Stimulated activated CD4-positive, alpha-beta T cell treated with anti-CD3 and anti-CD28 coated beads, Interleukin-4, amount 100 ng/mL, for 1 hour (primary cell): ENCODE measurements around the gene FLRT2.

ENCODE experiments used
- DNase-seq: peaks from one replicate; pipeline ENCODE4 v3.0.0-alpha.2; 2020

FLRT2 gene

DNA sequence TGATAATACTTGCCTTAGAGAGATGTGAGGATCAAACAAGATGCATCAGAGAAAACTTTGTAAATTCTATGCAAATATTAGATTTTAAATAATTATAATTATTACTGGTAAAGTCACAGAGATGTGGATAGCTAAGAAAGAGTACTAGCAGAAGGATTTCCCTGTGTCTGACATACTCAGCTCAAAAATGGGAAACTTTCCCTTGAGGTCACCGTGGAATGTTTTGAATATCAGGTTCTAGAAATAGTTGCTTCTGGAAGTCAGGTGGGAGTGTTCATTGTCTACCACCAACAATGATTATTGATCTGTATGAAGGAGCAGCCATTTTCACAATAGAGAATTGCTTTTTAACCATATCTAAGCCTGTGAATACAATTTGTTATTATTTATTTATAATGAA lies 71.7 kb downstream of the FLRT2 start:
- DNase-seq, result no peak

DNA sequence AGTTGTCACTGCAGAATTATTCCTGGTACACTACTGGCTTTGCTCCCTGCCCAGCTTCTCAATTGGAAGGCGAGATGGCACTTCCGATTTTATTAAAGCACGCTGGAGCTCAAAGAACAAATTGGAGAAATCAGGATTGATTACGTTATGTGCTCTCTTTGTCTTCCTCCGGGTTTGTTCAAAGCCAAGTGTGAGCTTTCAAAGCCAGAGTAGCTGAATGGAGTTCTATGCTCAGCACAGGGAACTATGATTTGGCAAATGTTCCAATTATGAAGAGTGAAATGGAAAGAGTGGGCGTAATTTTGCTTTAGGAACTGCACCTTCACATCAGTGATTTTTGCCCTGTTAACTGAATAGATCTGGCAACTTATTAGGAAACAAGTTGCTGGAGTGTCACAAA lies 72.4 kb downstream of the FLRT2 start:
- no peak for DNase-seq

DNA sequence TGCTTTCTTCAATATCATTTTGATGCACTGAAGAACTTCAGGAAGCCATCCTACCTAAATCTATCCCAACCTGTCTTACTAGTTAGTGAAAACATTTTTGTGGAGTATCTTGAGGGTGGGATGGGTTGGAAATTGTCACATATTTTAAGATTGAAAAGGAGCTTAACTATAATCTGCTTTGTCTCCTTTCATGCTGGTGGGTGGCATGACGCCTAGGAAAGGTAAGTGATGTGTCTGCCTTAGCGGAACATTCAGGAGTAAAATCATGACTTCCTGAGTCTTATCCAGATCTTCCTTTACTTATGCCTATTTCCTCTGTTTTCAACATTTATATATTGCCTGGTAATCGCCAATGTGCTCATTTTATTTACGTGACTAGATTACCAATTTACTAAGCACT lies 74.1 kb downstream of the FLRT2 start:
- DNase-seq, result no peak

DNA sequence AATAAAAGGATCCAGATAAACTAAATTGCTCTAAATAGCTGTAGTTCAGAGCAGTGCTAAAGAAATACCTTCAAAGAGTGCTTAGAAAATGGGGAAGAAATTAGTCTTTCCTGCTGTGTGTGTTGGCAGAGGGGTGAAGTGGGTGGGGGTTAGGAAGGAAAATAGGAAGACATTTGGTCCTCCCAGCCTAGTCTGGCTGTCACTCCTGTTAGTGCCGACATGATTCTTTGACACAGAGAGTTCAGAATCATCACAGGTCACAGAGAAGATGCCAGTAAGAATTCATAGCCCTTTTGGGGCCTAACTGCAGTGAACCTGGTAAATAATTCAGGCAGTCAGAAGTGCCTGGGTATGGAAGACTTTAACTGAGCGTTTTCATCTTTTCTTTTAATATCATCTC lies 74.8 kb downstream of the FLRT2 start:
- no peak for DNase-seq

DNA sequence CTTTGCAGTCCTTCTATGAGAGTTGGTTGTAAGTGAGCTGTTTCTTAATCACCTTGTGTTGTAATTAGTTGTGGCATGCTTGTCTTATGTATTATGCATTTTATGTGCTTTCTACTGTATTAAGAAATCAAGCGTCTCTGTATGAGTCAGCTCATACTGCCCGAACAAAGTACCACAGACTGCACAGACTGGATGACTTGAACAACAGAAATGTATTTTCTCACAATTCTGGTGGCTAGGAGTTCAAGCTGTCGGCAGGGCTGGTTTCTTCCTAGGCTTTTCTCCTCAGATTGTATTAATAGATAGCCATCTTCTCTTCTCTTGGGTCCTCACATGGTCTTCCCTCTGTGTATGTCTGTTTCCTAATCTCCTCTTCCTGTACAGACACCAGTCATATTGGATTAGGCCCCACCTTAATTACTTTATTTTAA lies 77.7 kb downstream of the FLRT2 start:
- no peak for DNase-seq

GRCh38 chr14:85613496-85613895 lies 83.6 kb downstream of the FLRT2 start:
- no peak for DNase-seq

DNA sequence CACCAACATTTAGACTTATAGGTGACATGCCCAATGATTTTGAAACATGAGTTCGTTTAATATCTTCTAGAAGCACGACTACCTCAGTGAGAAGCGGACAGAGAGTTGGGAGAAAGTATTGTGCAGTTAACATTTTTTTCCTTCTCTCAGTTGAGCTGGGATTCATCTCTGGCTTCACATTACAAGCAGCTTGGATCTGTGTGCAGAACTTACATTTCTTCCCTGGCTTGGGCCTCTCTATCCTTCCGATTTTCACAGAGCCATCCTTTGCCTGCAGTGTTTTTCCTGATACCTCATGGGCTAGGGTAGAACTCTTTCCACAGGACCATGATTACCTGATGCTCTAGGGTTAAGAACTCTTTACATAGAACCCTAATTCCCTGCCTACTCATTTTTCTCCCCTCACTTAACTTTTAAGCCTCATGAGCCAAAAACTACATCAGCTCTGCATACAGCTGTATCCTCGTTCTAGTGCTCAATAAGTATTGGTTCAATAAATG lies 86.5 kb downstream of the FLRT2 start:
- DNase-seq, result no peak

DNA sequence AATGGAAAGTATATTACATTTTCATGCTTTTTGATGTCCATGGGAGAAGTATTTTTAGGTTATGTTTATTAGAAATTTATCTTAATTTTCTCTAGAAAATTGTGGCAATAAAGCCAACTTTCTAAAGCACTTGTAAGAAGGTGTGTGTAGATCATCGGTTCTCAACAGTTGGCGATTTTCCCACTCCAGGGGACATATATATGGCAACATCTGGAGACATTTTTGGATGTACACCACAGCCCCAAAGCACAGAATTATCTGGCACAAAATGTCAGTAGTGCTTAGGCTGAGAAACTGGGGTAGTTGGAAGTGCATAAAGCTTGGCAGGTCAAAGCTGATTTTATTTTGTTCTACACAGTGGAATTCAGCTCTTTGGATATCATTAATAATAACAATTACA lies 86.9 kb downstream of the FLRT2 start:
- DNase-seq, result no peak

DNA sequence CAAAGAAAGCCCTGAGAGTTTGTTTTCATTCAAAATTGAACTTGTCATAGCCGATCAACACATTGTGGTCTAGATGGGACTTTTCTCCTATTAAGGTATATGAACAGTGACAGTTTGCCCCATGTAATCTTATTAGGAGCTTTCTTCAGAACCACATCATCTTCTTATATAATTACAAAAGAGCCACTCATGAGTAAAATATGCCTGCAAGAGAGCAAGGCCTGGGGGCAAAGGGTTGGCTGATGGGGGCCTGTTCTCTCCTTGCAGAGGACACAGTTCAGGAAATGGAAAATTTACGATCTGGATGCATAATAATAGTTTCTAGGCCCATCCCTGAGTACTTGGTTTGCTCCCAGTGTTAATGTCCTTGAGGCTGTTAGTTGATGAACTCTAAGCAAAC lies 87.8 kb downstream of the FLRT2 start:
- no peak for DNase-seq

GRCh38 chr14:85618390-85618789 lies 88.4 kb downstream of the FLRT2 start:
- DNase-seq, result no peak

DNA sequence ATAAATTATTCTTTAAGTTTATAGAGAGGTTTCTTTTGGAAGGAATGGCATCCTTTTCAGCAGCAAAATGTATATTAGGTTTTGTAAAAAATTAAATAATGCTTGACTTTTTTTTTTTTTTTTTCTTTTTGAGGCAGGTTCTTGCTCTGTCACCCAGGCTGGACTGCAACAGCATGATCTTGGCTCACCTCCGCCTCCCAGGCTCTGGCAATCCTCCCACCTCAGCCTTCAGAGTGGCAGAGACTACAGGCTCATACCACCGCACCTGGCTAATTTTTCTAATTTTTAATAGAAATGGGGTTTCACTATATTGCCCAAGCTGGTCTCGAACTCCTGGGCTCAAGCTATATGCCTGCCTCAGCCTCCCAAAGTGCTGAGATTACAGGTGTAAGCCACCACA lies 89.0 kb downstream of the FLRT2 start:
- DNase-seq, result no peak

DNA sequence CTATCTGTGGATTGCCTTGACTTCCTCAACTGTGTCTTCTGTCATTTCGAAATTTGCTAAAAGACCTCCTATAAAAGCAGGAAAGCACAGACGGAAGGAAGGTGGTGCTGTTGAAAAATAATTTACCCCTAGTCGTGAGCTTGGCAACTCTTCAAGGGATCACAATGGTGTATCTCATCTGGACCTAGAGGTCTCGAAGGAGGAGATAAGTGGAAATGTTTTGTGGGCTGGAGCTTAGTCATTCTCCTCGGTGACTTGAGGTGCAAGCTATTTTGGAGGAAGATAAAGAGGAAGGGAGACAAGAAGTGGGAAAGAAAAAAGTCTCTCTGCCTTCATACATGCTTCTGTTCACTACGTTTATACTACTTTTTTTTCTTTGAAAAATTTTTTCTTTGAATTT lies 89.9 kb downstream of the FLRT2 start:
- DNase-seq, result no peak

- no peak for DNase-seq
Measured at GRCh38 chr14:85620947-85621346, 91.0 kb downstream of the FLRT2 start.

GRCh38 chr14:85622106-85622505 lies 92.2 kb downstream of the FLRT2 start:
- no peak for DNase-seq

GRCh38 chr14:85622986-85623685 lies 93.2 kb downstream of the FLRT2 start:
- no peak for DNase-seq

GRCh38 chr14:85625925-85626585 lies 96.1 kb downstream of the FLRT2 start:
- no peak for DNase-seq

- no peak for DNase-seq
Measured at GRCh38 chr14:85634205-85634604, 104.3 kb downstream of the FLRT2 start.

DNA sequence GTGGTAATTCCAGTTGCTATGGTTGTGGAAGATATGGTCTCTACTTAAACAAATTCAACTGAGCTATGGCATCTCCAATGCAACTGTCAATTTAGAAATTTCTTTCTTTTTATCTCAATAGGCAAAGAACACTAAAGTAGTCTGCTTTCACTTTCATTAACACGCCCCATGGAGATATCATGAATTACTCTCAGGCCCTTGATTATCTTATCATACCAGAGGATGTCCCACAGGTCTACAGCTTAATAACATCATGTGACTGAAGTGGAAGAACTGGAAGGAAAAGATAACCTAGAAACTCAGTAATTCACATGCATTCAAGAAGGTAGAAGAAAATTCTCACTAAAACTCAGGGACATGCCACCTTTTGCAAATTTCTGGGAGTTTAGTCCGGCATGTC lies 114.3 kb downstream of the FLRT2 start:
- no peak for DNase-seq

GRCh38 chr14:85653029-85653428 lies 123.1 kb downstream of the FLRT2 start:
- no peak for DNase-seq

GRCh38 chr14:85660243-85660922 lies 130.4 kb downstream of the FLRT2 start:
- no peak for DNase-seq

GRCh38 chr14:85662096-85662495 lies 132.2 kb downstream of the FLRT2 start:
- no peak for DNase-seq

- no peak for DNase-seq
Measured at GRCh38 chr14:85663256-85663655, 133.3 kb downstream of the FLRT2 start.

GRCh38 chr14:85663667-85664066 lies 133.7 kb downstream of the FLRT2 start:
- DNase-seq, result no peak

GRCh38 chr14:85675957-85676356 lies 146.0 kb downstream of the FLRT2 start:
- DNase-seq, result no peak
